GM21825 (cell line): ENCODE data around the gene SUOX.
"Not testable (repeated sequence)": the region's sequence is repeated elsewhere in the genome, so short reads cannot be mapped to it uniquely, and the experiment has no call there.

ENCODE experiments used
- ATAC-seq: cut with Tn5 transposase; IDR thresholded peaks from one replicate; pipeline ENCODE4 v1.9.1; 2021; ENCODE audit warnings: mild to moderate bottlenecking, moderate library complexity; ENCODE audit not compliant: unreplicated experiment

The SUOX gene

GRCh38 chr12:55982319-55982936 lies 14.6 kb upstream of the SUOX start:
- ATAC-seq = peak; percentile 82

GRCh38 chr12:55983232-55983842 lies 13.7 kb upstream of the SUOX start:
- no peak for ATAC-seq

GRCh38 chr12:55984861-55985260 lies 12.2 kb upstream of the SUOX start:
- ATAC-seq = no peak

GRCh38 chr12:55985341-55985740 lies 11.7 kb upstream of the SUOX start:
- ATAC-seq = no peak

- not testable (repeated sequence) for ATAC-seq
These were observed 11.1 kb upstream of the SUOX start for GRCh38 chr12:55985976-55986375.

GRCh38 chr12:55991110-55991509 lies 6.0 kb upstream of the SUOX start:
- ATAC-seq = no peak

GRCh38 chr12:55993230-55993853 lies 3.7 kb upstream of the SUOX start:
- ATAC-seq = no peak

- ATAC-seq = no peak
These were observed 1.7 kb upstream of the SUOX start for GRCh38 chr12:55995366-55995765.

- ATAC-seq = no peak
These were observed 818 bp upstream of the SUOX start for GRCh38 chr12:55996201-55996714.

- ATAC-seq = no peak
These were observed 421 bp downstream of the SUOX start for GRCh38 chr12:55997535-55997859.

- ATAC-seq = not testable (repeated sequence)
These were observed 2.4 kb downstream of the SUOX start for GRCh38 chr12:55999522-55999921.

GRCh38 chr12:55999999-56000540 lies 3.0 kb downstream of the SUOX start:
- ATAC-seq = not testable (repeated sequence)

- no peak for ATAC-seq
These were observed 4.5 kb downstream of the SUOX start for GRCh38 chr12:56001487-56002100.

- not testable (repeated sequence) for ATAC-seq
These were observed 6.3 kb downstream of the SUOX start for GRCh38 chr12:56003376-56003775.

- ATAC-seq = no peak
These were observed 7.1 kb downstream of the SUOX start for GRCh38 chr12:56004211-56004610.

- ATAC-seq = no peak
These were observed 10.8 kb downstream of the SUOX start for GRCh38 chr12:56007564-56008559.

GRCh38 chr12:56010111-56010570 lies 13.1 kb downstream of the SUOX start:
- ATAC-seq = no peak

GRCh38 chr12:56011509-56012090 lies 14.5 kb downstream of the SUOX start:
- no peak for ATAC-seq

- ATAC-seq = no peak
These were observed 16.4 kb downstream of the SUOX start for GRCh38 chr12:56013482-56013881.

- ATAC-seq = no peak
These were observed 17.1 kb downstream of the SUOX start for GRCh38 chr12:56014205-56014604.
